GM10266 (cell line): Measurements from ENCODE around the gene SLC38A5.

ENCODE experiments used
- DNase-seq: peaks from one replicate; pipeline ENCODE4 v3.0.0; 2012; ENCODE audit errors: extremely low spot score
- CTCF ChIP-seq: IDR thresholded peaks from 2 replicates; pipeline ENCODE4 v1.5.1; 2012; ENCODE audit warnings: mild to moderate bottlenecking, low read depth; ENCODE audit not compliant: control insufficient read depth, insufficient read depth; ENCODE audit errors: missing control alignments

Gene SLC38A5

DNA sequence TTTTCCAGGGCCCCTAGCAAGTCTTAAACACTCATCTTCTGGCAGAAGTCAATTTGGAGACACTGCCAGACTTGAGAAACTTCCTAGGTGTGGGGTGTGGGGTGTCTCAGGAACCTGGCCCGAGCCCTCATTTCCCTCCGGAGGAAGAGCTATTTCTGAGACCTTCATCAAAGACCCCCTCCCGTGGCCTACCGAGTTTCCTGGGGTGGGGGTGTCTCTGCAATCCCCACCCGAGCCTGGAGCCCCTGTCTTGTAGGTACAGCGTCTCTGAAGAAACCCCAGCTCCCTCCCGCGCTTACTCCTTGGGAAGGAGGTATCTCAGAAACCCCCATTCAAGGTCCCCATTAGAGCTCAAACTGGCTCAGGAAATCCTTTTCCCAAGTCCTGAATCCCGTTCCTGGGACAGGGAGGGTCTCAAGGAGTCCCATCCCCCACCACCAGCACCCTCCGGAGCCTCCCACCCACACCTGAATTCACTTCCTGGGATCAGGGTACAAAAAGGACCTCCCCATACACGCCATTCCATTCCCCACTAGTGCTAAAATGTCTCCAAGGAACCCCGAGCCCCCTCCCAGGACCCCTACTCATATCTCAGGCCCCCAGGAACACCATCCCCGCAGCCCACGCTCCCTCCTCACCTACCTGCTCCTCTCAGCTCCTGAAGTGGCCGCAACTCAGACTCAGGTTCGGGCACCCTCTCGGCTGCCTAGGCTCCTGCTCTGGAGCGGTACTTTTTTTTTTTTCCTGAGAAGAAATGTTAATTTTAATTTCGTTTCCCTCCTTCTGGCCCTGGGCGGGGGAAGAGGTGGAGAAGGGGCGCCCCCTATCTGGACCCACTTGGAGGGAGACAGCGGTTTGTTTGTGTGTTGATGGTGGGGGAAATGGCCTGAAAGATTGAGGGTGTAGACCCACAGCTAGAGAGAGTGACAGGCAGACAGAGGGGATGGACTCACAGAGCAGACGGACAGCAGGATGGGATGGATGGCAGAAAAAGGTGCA is 1.1 kb downstream of the SLC38A5 start:
- peak; percentile 37 for TF ChIP-seq CTCF
- DNase-seq, result peak; percentile 39

- peak; percentile 37 for DNase-seq
- no peak for TF ChIP-seq CTCF
These were observed 1.8 kb downstream of the SLC38A5 start for GRCh38 chrX:48468247-48468671.

- no peak for TF ChIP-seq CTCF
- DNase-seq, result no peak
These were observed 2.7 kb downstream of the SLC38A5 start for GRCh38 chrX:48467281-48467761.

- TF ChIP-seq CTCF, result peak; percentile 30
- no peak for DNase-seq
These were observed 3.4 kb downstream of the SLC38A5 start for GRCh38 chrX:48466696-48467095.

- TF ChIP-seq CTCF, result no peak
- DNase-seq, result no peak
These were observed 4.6 kb downstream of the SLC38A5 start for GRCh38 chrX:48465336-48465933.

DNA sequence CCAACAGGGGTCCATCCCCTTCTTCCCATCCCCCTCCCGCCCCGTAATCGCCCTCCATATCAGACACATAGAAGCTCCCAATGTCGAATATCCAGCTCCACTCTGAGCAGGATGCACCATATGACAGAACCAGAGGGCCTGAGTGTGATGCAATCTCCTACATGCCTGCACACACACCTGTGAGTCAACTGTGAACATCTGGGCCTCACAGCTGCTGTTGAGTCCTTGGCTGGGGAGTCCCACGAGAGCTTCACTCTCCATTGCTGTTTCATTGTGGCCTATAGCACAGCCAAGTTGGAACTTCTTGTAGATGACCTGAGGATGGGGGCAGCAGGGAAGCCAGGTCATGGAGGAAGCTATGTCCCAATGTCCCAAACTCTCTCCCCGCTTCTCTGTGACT is 8.2 kb downstream of the SLC38A5 start:
- TF ChIP-seq CTCF, result no peak
- no peak for DNase-seq
